Left kidney (tissue), 2 donors: Measurements from ENCODE around the gene GNPNAT1. TPM values are rescaled to one million over a fixed set of nuclear protein-coding genes. Genes with fewer than 3 reads are reported as not detected.
A peak's percentile ranks its signal among the peaks of the same experiment; 100 is the strongest.
"Not testable (repeated sequence)": the region's sequence is repeated elsewhere in the genome, so short reads cannot be mapped to it uniquely, and the experiment has no call there.

Source experiments
- DNase-seq: peaks from one replicate; pipeline ENCODE4 v3.0.0-alpha.2; 2013
- polyA plus RNA-seq: library from polyadenylated mRNA; unstranded; fragments of 120-200 nt; gene quantifications from one replicate; pipeline ENCODE4 v1.2.1, GENCODE V29; 2013; ENCODE audit not compliant: insufficient read length

GNPNAT1 gene
- polyA plus RNA-seq, 1 donor = 38.0 TPM

DNA sequence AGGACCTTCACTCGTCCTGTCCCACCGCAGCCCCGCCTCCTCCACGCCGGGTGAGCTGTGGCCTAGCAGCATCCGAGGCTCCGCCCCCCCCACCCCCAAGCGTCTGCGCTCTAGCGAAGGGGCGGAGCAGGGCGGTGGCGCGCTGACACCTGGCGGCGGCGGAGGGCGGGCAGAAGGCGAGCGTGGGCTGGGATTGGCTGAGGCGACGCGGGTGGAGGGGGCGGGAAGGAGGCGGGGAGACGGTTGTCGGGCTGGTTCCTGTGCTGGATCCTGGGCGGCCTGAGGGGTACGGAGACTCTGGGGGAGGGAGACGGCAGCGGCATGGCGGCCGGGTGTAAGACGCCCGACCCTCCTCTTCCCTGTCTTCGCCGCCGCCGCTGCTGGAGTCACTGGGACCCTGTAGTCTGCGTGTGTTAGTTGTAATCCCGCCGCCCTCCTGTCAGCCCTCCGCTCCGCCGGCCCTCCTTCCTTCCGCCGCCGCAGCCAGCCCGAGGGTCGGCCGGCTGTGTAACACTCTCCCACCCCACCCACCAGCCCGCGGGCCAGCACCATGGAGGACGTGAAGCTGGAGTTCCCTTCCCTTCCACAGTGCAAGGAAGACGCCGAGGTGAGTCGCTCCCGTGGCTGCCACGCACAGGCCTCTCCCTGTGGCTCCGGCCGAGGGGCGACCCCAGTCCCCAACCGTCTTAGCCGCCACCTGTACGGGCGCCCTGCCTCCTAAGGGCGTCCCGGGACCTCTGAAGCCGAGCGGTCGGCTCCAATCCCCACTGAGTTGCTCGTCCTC, 61.3 kb downstream of the GNPNAT1 start, which contains the start of gene STYX:
STYX (plus strand) TSS at position 242 of the 784 bp plus-strand sequence; CDS start at position 551, 309 bp downstream.
- peak; percentile 97 for DNase-seq

DNA sequence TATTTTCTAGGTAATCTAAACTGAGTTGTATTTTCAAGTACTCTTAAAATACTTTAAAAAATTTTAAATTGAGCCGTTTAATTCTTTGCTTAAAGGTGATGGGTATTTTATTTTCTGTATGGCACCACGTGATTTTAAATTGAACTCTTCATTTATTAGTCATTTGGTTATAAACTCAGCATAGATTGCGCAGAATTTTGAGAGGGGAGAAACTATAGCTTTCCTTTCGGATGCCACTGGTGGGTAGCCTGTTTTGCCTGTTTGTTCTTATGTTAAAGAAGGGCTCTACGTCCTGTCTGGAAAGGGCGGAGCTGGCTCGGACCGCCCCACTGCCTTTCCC, 61.9 kb downstream of the GNPNAT1 start:
- no peak for DNase-seq

DNA sequence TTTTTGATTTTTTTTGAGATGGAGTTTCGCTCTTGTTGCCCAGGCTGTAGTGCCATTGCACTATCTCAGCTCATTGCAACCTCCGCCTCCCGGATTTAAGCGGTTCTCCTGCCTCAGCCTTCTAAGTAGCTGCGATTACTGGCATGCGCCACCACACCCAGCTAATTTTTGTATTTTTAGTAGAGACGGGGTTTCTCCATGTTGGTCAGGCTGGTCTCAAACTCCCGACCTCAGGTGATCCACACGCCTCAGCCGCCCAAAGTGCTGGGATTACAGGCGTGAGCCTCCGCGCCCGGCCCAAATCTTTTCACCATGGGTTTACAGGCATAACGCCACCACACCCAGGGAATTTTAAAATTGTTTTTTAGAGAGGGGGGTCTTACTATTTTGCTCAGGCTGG, 62.4 kb downstream of the GNPNAT1 start:
- DNase-seq = not testable (repeated sequence)

DNA sequence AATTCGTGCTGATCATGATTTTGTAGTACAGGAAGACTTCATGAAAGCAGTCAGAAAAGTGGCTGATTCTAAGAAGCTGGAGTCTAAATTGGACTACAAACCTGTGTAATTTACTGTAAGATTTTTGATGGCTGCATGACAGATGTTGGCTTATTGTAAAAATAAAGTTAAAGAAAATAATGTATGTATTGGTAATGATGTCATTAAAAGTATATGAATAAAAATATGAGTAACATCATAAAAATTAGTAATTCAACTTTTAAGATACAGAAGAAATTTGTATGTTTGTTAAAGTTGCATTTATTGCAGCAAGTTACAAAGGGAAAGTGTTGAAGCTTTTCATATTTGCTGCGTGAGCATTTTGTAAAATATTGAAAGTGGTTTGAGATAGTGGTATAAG, 63.9 kb downstream of the GNPNAT1 start:
- DNase-seq = not testable (repeated sequence)

Other genes starting within 250 kb of the GNPNAT1 start
- gene TXNDC16, start 239.1 kb downstream of the GNPNAT1 start, polyA plus RNA-seq = 23.7 TPM
- 12.3 TPM for gene GPR137C, start 238.8 kb downstream of the GNPNAT1 start, polyA plus RNA-seq
- 29.0 TPM for gene ERO1A, start 96.0 kb downstream of the GNPNAT1 start, polyA plus RNA-seq
- gene PSMC6, start 84.4 kb downstream of the GNPNAT1 start, polyA plus RNA-seq = 184 TPM
- 19.0 TPM for gene STYX, start 61.4 kb downstream of the GNPNAT1 start, polyA plus RNA-seq
- 183 TPM for gene FERMT2, start 159.4 kb upstream of the GNPNAT1 start, polyA plus RNA-seq